ENCODE measurements around the gene ADAM22. TPM values are rescaled to one million over a fixed set of nuclear protein-coding genes. Genes with fewer than 3 reads are reported as not detected.

Gene ADAM22
- total RNA-seq, 1 experiment from 2014 or later = 10.0 TPM

DNA sequence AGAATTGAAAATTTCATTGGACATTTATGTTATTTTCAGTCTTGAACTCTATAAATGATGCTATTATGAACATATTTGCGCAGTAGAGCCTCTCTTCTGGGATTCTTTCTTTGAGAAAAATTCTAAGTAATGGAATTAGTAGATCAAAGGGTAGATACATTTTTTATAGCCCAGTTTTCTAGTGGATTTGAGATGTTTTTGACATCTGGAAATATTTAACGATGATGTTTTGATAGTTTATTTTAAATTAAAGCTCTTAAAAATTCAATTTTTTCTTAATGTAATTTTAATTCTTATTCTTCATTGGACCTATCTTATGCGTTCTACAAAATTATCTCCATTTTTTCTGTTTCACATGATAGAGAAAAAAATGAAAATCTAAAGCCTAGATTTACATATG lies 103.0 kb downstream of the ADAM22 start:
- Histone ChIP-seq H3K27me3 (ENCODE audit: insufficient read depth, low read length) (no peaks in the 10 kb centered on the region), H3K9me2 (ENCODE audit: insufficient read depth) (no peaks in the 10 kb centered on the region), H3K9ac (ENCODE audit: low read length) (no peak overlapping the region), H3K36me3 (ENCODE audit: control insufficient read depth in 1 of 2, insufficient read depth in 2 of 2, low read length in 2 of 2) (no peaks in the 10 kb centered on the region), H3K27ac (ENCODE audit: low read depth, low read length) (no peak overlapping the region), H2AFZ (ENCODE audit: low read depth, low read length, poor library complexity, severe bottlenecking) (no peak overlapping the region), H3K4me3 (replicated peaks in 1 of 2; ENCODE audit: low read depth in 1 of 2, low read length in 2 of 2) (no peak overlapping the region), H3K4me1 (ENCODE audit: control insufficient read depth in 1 of 2, insufficient read depth in 2 of 2, low read length in 2 of 2) (peaks cover 5 to 7% of the 10 kb centered on the region in 2 experiments), H3K9me3 (ENCODE audit: control insufficient read depth in 1 of 2, insufficient read depth in 1 of 2, low read depth in 1 of 2, low read length in 2 of 2) (peaks cover 0 to under 1% of the 10 kb centered on the region in 2 experiments; a peak in 2 of 4 replicates), H4K20me1 (ENCODE audit: insufficient read depth) (no peaks in the 10 kb centered on the region), H3K79me2 (ENCODE audit: insufficient read depth, low read length) (no peaks in the 10 kb centered on the region), H3K4me2 (ENCODE audit: low read length) (no peak overlapping the region)
- DNase-seq (ENCODE audit: low read depth, low spot score) (no peak), ATAC-seq (no peak)
- no TSS peak for BruUV-seq (replicated peaks)
- TF ChIP-seq SRF (IDR thresholded peaks at IDR 0.05; ENCODE audit: low read depth) (no peak), YY1 (IDR thresholded peaks at IDR 0.05; ENCODE audit: extremely low read depth, insufficient replicate concordance, low read depth, low read length) (no peak), POLR2AphosphoS5 (IDR thresholded peaks at IDR 0.05; ENCODE audit: low read depth, low read length) (no peak), FOSL1 (IDR thresholded peaks at IDR 0.05; ENCODE audit: low read depth) (no peak), EZH2phosphoT487 (IDR thresholded peaks at IDR 0.05; ENCODE audit: borderline replicate concordance) (no peak), ELF1 (IDR thresholded peaks at IDR 0.05; ENCODE audit: borderline replicate concordance, low read depth) (no peak), TCF7L2 (IDR thresholded peaks at IDR 0.05; ENCODE audit: borderline replicate concordance, extremely low read depth, insufficient read depth, insufficient read length) (no peak), SIN3A (IDR thresholded peaks at IDR 0.05; ENCODE audit: low read depth) (no peak), EZH2 (IDR thresholded peaks at IDR 0.05) (no peak), RAD21 (IDR thresholded peaks at IDR 0.05; ENCODE audit: low read depth) (no peak), JUND (IDR thresholded peaks at IDR 0.05) (no peak), EGR1 (IDR thresholded peaks at IDR 0.05; ENCODE audit: low read depth) (no peak)
- POLR2A ChIA-PET = no interaction called here
- RAD21 ChIA-PET (ENCODE audit: low non-redundant PET in 1 of 2, low total read pairs in 2 of 2, uncharacterized antibody in 2 of 2, unreplicated experiment in 2 of 2) = no interaction called here
- CTCF ChIA-PET = no interaction called here
- intact Hi-C loops (cut with micrococcal nuclease) = no loop called here

DNA sequence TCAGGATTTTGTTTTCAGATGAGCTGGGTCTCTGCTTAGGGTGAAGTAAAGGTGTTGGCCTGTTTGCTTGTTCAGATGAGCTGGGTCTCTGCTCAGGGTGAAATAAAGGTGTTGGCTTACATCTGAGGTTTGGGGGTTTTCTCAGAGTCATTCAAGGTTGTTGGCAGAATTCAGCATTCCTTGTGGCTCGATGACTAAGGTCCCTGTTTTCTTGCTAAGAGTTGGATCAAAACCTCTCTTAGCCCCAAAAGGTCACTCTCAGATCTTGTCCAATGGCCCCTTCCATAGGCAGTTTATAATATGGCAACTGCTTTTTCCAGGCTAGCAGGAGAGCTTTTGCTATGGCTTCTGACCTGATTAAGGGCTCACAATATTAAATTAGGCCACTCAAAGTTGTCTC lies 106.6 kb downstream of the ADAM22 start:
- H3K79me2 ChIP-seq (ENCODE audit: insufficient read depth, low read length) = no peaks in the 10 kb centered on the region
- BruUV-seq (replicated peaks) = no TSS peak
- no peaks in the 10 kb centered on the region for H4K20me1 ChIP-seq (ENCODE audit: insufficient read depth)
- peak; percentile 13 for DNase-seq (ENCODE audit: low read depth, low spot score)
- RAD21 ChIA-PET (ENCODE audit: low non-redundant PET in 1 of 2, low total read pairs in 2 of 2, uncharacterized antibody in 2 of 2, unreplicated experiment in 2 of 2) = no interaction called here
- H3K9me2 ChIP-seq (ENCODE audit: insufficient read depth) = no peaks in the 10 kb centered on the region
- H3K9me3 ChIP-seq (ENCODE audit: control insufficient read depth in 1 of 2, insufficient read depth in 1 of 2, low read depth in 1 of 2, low read length in 2 of 2) = no peaks in the 10 kb centered on the region
- H3K27me3 ChIP-seq (ENCODE audit: insufficient read depth, low read length) = no peaks in the 10 kb centered on the region
- POLR2A ChIA-PET = no interaction called here
- no peak for TF ChIP-seq YY1 (IDR thresholded peaks at IDR 0.05; ENCODE audit: extremely low read depth, insufficient replicate concordance, low read depth, low read length)
- no peak for TF ChIP-seq SP1 (IDR thresholded peaks at IDR 0.05; ENCODE audit: low read depth)
- no peak for TF ChIP-seq SIN3A (IDR thresholded peaks at IDR 0.05; ENCODE audit: low read depth)
- peak overlapping the region; percentile 41; the same call in 1 of the 2 replicates for H3K4me2 ChIP-seq (ENCODE audit: low read length)
- intact Hi-C loops (cut with micrococcal nuclease) = no loop called here
- H3K27ac ChIP-seq (ENCODE audit: low read depth, low read length) = no peak overlapping the region
- peaks cover 5 to 7% of the 10 kb centered on the region in 2 experiments for H3K4me1 ChIP-seq (ENCODE audit: control insufficient read depth in 1 of 2, insufficient read depth in 2 of 2, low read length in 2 of 2)
- CTCF ChIA-PET = no interaction called here
- peak; percentile 74 for ATAC-seq
- no peak overlapping the region for H3K4me3 ChIP-seq (replicated peaks in 1 of 2; ENCODE audit: low read depth in 1 of 2, low read length in 2 of 2)
- no peak overlapping the region for H2AFZ ChIP-seq (ENCODE audit: low read depth, low read length, poor library complexity, severe bottlenecking)
- H3K9ac ChIP-seq (ENCODE audit: low read length) = no peak overlapping the region
- no peaks in the 10 kb centered on the region for H3K36me3 ChIP-seq (ENCODE audit: control insufficient read depth in 1 of 2, insufficient read depth in 2 of 2, low read length in 2 of 2)
